Gastroesophageal sphincter (tissue), 3 donors: ENCODE data around the gene ETV6.

ENCODE experiments used
- CTCF ChIP-seq, 4 experiments: fragments of 200-600 bp in 2 of 4; fragments of 450-650 bp in 2 of 4; sonication (generic) in 1 of 4; IDR thresholded peaks; one replicate each; pipeline ENCODE4 v1.5.1; 2017 to 2019; ENCODE audit warnings: antibody characterized with exemption in 4 of 4, mild to moderate bottlenecking in 2 of 4, moderate library complexity in 2 of 4
- POLR2A ChIP-seq, 2 donors: fragments of 450-650 bp; IDR thresholded peaks; one replicate each; pipeline ENCODE4 v1.6.1; 2017; ENCODE audit warnings: antibody characterized with exemption in 2 of 2, mild to moderate bottlenecking in 2 of 2, moderate library complexity in 1 of 2

- TF ChIP-seq POLR2A (IDR thresholded peaks at IDR 0.05) (no peak), CTCF (IDR thresholded peaks at IDR 0.05) (no peak)
Measured at GRCh38 chr12:11628353-11628752, 21.1 kb upstream of the ETV6 start.
